Panc1 (cell line): Measurements from ENCODE around the gene FAT1. TPM values are rescaled to one million over a fixed set of nuclear protein-coding genes. Genes with fewer than 3 reads are reported as not detected.

Experiments used
- ATAC-seq: fragments of 200-7000 bp; cut with Tn5 transposase; 2 replicates; pipeline ENCODE4 v1.9.1; 2020; ENCODE audit warnings: mild to moderate bottlenecking, moderate library complexity
- BruUV-seq: library from RNA; stranded (reverse); fragments of 400-500 nt; replicated peaks from 2 replicates; lab custom pipeline; 2021; lab: Mats Ljungman, UMichigan
- CTCF ChIA-PET: fragments of 300-600 bp; sonication (Branson Sonifier 250); formaldehyde crosslinking; loops from one replicate; lab custom pipeline; 2022; ENCODE audit warnings: antibody characterized with exemption; lab: Charles Lee
- POLR2A ChIA-PET: fragments of 300-600 bp; sonication (Branson Sonifier 250); formaldehyde crosslinking; loops from one replicate; lab custom pipeline; 2022; ENCODE audit warnings: antibody characterized with exemption; lab: Charles Lee
- DNase-seq: peaks from one replicate; pipeline ENCODE4 v3.0.0-alpha.2; 2010; ENCODE audit warnings: low read depth, low spot score
- H3K27ac ChIP-seq: 2 replicates; pipeline ENCODE4 v1.5.1; 2011; ENCODE audit warnings: mild to moderate bottlenecking, low read length, inconsistent platforms
- H3K27me3 ChIP-seq: fragments of 200-500 bp; sonication (Bioruptor generic); 2 replicates; pipeline ENCODE4 v1.6.0; 2014; ENCODE audit warnings: low read length, inconsistent platforms; ENCODE audit not compliant: control insufficient read depth, insufficient read depth
- H3K36me3 ChIP-seq: fragments of 200-500 bp; sonication (Bioruptor generic); 2 replicates; pipeline ENCODE4 v1.5.1; 2014; ENCODE audit warnings: inconsistent platforms, mild to moderate bottlenecking, low read length, moderate library complexity; ENCODE audit not compliant: control insufficient read depth, insufficient read depth
- H3K4me1 ChIP-seq: 2 replicates; pipeline ENCODE4 v1.5.1; 2011; ENCODE audit warnings: inconsistent platforms, mild to moderate bottlenecking, low read length, moderate library complexity; ENCODE audit not compliant: control insufficient read depth, insufficient read depth
- H3K4me3 ChIP-seq, 2 experiments: 2 replicates each; pipeline ENCODE4 v1.5.1; 2011 to 2012; ENCODE audit warnings: low read depth in 2 of 2, low read length in 2 of 2, mild to moderate bottlenecking in 2 of 2, inconsistent platforms in 1 of 2, moderate library complexity in 1 of 2
- H3K9me3 ChIP-seq: fragments of 200-500 bp; sonication (Bioruptor generic); 2 replicates; pipeline ENCODE4 v1.5.1; 2014; ENCODE audit warnings: low read depth, mild to moderate bottlenecking, inconsistent platforms, low read length, moderate library complexity; ENCODE audit not compliant: control insufficient read depth, insufficient read depth
- POLR2AphosphoS5 ChIP-seq: IDR thresholded peaks from 2 replicates; pipeline ENCODE4 v1.6.1; 2012; ENCODE audit warnings: mild to moderate bottlenecking, low read depth, low read length, moderate library complexity
- SIN3A ChIP-seq: IDR thresholded peaks from 2 replicates; pipeline ENCODE4 v1.6.1; 2012; ENCODE audit warnings: low read depth, mild to moderate bottlenecking, low read length, moderate library complexity, borderline replicate concordance; ENCODE audit not compliant: insufficient read depth
- TCF7L2 ChIP-seq: IDR thresholded peaks from 2 replicates; pipeline ENCODE4 v1.6.1; 2011; ENCODE audit warnings: mild to moderate bottlenecking, low read depth, low read length, inconsistent platforms
- in situ Hi-C: cut with HindIII; loops from 2 replicates; pipeline ENCODE4 v1.10.0; 2016; ENCODE audit warnings: low sequenced_read_pairs, low pct_unique_long_range_greater_than_20kb
- intact Hi-C: fragments of 100-400 bp; cut with micrococcal nuclease; formaldehyde crosslinking; loops from one replicate; pipeline ENCODE4 v1.10.0; 2022; ENCODE audit not compliant: unreplicated experiment
- total RNA-seq: library from RNA; stranded (reverse); gene quantifications from one replicate; pipeline ENCODE4 v1.2.1, GENCODE V29; 2021; ENCODE audit not compliant: unreplicated experiment
- TF ChIP-seq, protein P1 (sequence below): fragments of 450-650 bp; IDR thresholded peaks from 2 replicates; pipeline ENCODE4 v1.5.1; 2017; ENCODE audit warnings: mild to moderate bottlenecking
- TF ChIP-seq, protein P2 (sequence below), 2 experiments: IDR thresholded peaks; 2 replicates each; pipeline ENCODE4 v1.6.1; 2011 to 2012; ENCODE audit warnings: low read depth in 2 of 2, control low read depth in 1 of 2, low read length in 1 of 2, mild to moderate bottlenecking in 1 of 2, moderate library complexity in 1 of 2; ENCODE audit not compliant: insufficient read depth in 1 of 2

FAT1 gene
- total RNA-seq, 1 experiment from 2014 or later, result 288 TPM

DNA sequence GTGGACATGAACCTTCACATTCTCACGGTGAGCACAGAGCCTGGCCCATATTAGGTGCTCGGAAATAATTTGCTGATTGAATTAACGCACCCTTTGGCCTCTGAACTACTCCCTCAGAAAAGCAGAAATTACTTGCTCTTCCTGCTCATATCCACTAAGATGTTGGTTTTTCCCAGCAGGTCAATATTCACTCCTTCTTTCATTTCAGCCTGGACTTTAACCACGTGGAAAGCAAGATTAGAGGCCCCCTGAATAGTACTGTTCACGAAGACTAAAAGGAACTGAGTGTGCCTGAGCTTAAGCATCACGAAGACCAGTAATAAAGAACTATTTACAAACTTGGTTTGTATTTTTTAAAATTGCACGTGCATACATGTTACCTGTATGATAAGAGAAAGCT, 178.2 kb downstream of the FAT1 start:
- Histone ChIP-seq H3K27me3 (peaks cover 1% of the 10 kb centered on the region), H3K4me3 (no peak overlapping the region), H3K27ac (no peak overlapping the region), H3K4me1 (no peaks in the 10 kb centered on the region), H3K36me3 (no peaks in the 10 kb centered on the region), H3K9me3 (no peaks in the 10 kb centered on the region)
- ChIA-PET CTCF (no interaction called here), POLR2A (no interaction called here)
- no TSS peak for BruUV-seq
- in situ Hi-C loops (no loop called here), intact Hi-C loops (no loop called here)
- no peak for ATAC-seq
- DNase-seq, result no peak
- TF ChIP-seq POLR2AphosphoS5, result no peak
- TF ChIP-seq, protein P1, sequence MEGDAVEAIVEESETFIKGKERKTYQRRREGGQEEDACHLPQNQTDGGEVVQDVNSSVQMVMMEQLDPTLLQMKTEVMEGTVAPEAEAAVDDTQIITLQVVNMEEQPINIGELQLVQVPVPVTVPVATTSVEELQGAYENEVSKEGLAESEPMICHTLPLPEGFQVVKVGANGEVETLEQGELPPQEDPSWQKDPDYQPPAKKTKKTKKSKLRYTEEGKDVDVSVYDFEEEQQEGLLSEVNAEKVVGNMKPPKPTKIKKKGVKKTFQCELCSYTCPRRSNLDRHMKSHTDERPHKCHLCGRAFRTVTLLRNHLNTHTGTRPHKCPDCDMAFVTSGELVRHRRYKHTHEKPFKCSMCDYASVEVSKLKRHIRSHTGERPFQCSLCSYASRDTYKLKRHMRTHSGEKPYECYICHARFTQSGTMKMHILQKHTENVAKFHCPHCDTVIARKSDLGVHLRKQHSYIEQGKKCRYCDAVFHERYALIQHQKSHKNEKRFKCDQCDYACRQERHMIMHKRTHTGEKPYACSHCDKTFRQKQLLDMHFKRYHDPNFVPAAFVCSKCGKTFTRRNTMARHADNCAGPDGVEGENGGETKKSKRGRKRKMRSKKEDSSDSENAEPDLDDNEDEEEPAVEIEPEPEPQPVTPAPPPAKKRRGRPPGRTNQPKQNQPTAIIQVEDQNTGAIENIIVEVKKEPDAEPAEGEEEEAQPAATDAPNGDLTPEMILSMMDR, result no peak
- TF ChIP-seq SIN3A, result no peak
- no peak for TF ChIP-seq TCF7L2
- TF ChIP-seq, protein P2, sequence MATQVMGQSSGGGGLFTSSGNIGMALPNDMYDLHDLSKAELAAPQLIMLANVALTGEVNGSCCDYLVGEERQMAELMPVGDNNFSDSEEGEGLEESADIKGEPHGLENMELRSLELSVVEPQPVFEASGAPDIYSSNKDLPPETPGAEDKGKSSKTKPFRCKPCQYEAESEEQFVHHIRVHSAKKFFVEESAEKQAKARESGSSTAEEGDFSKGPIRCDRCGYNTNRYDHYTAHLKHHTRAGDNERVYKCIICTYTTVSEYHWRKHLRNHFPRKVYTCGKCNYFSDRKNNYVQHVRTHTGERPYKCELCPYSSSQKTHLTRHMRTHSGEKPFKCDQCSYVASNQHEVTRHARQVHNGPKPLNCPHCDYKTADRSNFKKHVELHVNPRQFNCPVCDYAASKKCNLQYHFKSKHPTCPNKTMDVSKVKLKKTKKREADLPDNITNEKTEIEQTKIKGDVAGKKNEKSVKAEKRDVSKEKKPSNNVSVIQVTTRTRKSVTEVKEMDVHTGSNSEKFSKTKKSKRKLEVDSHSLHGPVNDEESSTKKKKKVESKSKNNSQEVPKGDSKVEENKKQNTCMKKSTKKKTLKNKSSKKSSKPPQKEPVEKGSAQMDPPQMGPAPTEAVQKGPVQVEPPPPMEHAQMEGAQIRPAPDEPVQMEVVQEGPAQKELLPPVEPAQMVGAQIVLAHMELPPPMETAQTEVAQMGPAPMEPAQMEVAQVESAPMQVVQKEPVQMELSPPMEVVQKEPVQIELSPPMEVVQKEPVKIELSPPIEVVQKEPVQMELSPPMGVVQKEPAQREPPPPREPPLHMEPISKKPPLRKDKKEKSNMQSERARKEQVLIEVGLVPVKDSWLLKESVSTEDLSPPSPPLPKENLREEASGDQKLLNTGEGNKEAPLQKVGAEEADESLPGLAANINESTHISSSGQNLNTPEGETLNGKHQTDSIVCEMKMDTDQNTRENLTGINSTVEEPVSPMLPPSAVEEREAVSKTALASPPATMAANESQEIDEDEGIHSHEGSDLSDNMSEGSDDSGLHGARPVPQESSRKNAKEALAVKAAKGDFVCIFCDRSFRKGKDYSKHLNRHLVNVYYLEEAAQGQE (IDR thresholded peaks at IDR 0.05; ENCODE audit: insufficient read depth in 1 of 2, low read depth in 2 of 2, low read length in 1 of 2), result no peak

DNA sequence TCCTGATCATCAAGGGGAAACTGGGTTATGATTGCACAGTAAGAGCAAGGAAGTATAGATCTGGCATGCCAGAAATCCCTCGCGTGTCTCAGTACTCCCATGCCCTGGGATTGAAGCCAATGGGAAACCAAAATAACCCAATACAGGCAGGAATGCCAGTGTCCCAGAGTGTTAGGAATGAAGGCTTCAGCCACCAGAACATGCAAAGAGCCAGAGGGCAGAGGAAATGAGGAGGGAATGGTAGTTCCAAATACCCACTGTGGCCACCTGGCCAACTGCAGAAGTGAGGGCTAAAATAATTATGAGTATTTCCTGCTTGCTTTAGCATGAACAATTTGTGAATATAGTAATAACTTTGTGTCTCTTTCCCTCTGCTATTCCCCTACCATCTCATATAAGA, 180.4 kb downstream of the FAT1 start:
- CTCF ChIA-PET, result no interaction called here
- H3K4me1 ChIP-seq, result no peaks in the 10 kb centered on the region
- no peak for ATAC-seq
- DNase-seq, result no peak
- no peaks in the 10 kb centered on the region for H3K9me3 ChIP-seq
- H3K36me3 ChIP-seq, result no peaks in the 10 kb centered on the region
- POLR2A ChIA-PET, result no interaction called here
- no peak overlapping the region for H3K27ac ChIP-seq
- intact Hi-C loops (no loop called here), in situ Hi-C loops (no loop called here)
- BruUV-seq, result no TSS peak
- TF ChIP-seq SIN3A (no peak), POLR2AphosphoS5 (no peak), TCF7L2 (no peak)
- TF ChIP-seq, protein P1, result no peak
- TF ChIP-seq, protein P2 (IDR thresholded peaks at IDR 0.05; ENCODE audit: insufficient read depth in 1 of 2, low read depth in 2 of 2, low read length in 1 of 2), result no peak
- H3K4me3 ChIP-seq, result no peak overlapping the region
- no peaks in the 10 kb centered on the region for H3K27me3 ChIP-seq
